Measurements from ENCODE around the gene ETV6.

ETV6 gene

DNA sequence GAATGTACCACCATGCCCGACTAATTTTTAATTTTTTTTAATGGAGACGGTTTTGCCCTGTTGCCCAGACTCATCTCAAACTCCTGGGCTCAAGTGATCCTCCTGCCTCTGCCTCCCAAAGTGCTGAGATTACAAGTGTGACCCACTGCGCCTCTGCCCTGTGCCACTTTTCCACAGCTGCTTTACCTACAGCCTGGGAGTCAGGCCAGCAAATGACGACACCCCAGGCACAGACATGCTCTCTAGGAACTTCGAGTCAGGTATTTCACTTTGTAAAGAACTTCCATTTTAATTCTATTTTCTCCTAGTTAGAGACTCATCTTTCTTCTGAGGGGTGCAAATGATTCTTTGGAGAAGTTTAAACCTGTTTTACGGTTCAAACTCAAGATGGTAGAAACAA lies 89.0 kb downstream of the ETV6 start:
- DNase-seq = no peak

DNA sequence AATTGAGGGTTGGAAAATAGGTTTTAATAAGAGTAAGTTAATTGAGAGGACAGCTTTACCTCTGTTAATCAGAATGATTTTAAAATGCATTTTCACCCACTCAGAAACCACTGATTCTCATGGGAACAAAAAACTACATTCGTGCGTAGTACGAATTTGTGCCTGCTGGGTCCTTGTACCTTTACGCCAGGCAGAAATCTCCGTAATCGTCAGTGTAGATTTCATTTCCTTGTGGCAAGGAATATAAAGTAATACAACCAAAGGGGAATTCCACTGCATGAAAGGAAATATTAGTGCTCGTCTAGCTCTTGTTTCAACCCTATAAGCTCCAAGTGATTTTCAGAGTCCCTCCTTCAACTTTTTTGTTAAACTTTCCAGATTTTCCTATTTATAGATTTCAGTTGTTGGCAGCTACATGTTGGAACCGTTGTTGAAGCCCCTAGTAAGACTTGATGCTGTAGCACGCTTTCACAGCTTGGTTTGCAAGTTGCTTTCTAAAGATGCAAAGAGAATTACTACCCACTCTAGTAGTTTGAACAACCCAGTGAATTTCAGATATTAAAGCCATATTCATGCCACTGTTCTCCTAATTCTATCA lies 90.6 kb downstream of the ETV6 start:
- no peak for DNase-seq

DNA sequence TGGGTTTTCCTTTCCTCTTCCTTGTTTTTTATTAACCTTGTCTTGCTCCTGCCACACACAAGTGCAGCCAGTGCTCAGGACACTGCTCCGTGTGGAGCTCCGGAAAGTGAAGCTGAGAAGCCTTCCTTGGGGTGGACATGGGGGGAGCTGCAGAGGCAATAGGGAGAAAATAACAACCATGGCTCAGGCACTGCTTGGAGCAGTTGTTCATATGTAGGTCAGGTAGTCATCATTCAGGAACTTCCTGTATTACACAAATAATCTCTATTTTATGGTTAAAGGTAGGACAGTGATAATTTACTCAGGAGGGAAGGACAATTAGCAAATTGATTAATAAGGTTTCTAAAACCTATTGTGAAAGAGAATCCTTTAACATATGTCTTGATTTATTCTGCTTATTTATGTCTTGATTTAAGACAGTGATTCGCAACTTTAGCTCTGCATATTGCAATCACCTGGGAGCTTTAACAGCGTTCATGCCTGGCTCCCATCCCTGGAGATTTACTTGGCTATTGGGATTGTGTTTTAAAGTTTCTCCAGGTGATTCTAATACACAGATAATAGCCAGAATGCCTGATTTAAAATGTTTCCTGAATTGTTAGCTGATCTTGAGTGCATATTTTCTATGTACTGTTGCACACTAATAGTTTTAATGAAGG lies 92.1 kb downstream of the ETV6 start:
- DNase-seq = no peak

DNA sequence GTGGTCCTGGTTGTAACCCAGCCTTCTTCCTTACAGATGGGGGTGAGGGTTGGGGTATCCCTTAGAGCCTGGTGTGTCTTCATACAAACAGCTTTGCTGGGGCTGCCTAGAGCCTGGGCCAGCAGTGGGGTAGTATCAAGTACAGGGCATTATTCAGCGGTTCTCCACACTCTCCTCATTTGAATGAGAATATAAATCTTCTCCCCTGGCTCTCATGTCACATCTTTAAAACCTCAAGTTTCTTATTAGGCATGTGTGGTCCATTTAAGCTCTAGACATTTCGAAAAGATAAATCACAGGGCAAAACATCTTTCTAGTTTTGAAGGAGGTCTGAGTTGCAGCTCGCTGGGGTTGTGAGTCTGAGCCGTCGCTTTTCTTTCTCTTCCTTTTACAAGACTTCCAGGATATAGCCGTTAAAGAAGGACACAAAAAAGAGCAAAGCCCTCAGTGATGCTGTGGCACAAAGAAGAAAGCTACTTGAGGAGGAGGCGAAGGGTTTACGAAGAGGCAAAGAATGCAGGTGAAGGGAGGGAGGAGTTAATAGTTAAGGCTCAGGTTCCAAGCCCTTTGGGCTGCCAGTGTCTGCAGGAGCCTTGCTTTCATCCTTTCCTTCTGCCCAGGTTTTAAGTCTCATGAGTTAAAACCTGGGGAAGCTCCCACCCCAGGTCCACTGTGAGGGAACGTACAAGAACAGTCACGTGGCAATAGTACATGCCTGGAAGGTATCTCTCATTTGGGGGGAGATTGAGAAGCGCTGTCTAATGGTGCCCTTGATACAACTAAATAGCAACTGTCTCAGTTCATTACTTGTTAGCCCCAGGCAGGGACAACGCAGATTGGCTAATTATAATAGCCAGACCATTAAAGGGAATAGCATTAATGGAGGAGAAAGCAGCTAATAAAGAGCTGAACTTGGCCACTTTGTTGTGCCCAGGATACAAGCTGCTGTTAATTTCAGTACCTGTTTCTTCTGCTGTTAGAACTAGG lies 94.2 kb downstream of the ETV6 start:
- DNase-seq = no peak

DNA sequence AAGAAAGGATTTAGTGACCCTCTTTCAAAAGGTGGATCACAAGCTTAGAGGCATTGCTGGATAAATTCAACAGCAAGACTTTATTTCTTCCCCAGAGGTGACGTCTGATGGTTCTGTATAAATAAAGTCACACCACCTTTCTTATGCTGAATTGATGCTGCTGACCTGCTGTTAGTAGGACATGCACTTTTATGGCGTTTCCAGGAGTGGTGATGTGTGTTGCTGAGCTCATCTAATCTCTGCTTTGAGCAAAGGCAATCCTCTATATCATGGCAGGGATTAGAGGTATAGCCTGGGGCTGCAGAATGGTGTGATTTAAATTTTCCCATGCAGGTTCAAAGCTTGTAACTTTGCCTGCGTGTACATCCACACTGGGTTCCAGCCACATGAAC lies 94.9 kb downstream of the ETV6 start:
- DNase-seq = no peak

DNA sequence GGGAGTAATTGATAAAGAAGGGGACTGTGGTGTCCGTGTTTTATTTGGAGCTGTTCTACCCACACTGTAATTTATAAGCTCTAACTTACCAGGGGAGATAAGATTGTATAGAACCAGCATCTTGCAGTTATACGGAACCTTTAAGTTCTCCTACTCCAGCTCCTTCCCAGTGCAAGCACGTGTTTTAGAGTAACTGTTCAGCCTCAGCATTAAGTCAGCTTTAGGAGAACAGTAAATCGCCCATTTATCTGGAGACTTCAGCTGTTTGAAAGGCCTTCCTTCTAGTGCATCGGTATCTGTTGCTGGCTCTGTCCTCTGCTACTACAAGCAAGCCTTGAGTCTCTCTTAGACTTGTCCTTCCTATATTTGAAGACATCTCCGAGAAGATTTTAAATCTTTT lies 95.6 kb downstream of the ETV6 start:
- DNase-seq = no peak

DNA sequence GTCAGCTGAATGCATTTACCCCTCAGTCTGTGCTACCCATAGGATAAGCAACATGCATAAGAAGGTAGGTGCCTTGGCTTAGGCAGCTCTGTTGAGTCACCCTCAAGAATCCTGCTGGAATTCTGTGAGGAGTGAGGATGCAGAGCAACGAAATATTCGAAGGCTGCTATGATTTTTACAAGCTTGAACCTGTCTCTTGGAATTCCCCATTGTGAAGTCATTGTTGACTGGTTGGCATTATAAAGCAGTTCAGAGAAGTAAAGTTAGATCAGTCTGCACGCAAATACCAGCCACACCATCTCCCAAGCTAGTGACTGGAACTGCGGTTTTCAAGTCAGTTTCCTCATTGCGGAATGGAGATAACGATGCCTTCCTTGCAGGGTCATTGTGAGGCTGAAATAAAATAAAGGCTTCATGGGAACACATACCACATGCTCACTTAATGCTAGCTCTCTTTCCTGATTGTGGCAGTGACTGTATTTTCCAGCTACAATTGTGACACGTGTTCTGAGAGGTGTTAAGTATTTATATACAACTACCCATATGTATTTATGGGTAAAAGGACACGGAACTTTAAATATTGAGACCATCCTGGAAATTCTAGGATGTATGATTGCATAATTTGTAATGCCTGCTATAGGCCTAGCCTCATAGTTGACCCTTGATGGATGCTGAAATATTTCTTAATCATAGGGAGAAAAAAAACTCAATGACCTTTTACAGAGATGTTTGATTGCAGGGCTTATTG lies 96.7 kb downstream of the ETV6 start:
- DNase-seq = peak in 1 of 51 donors; percentile 13

DNA sequence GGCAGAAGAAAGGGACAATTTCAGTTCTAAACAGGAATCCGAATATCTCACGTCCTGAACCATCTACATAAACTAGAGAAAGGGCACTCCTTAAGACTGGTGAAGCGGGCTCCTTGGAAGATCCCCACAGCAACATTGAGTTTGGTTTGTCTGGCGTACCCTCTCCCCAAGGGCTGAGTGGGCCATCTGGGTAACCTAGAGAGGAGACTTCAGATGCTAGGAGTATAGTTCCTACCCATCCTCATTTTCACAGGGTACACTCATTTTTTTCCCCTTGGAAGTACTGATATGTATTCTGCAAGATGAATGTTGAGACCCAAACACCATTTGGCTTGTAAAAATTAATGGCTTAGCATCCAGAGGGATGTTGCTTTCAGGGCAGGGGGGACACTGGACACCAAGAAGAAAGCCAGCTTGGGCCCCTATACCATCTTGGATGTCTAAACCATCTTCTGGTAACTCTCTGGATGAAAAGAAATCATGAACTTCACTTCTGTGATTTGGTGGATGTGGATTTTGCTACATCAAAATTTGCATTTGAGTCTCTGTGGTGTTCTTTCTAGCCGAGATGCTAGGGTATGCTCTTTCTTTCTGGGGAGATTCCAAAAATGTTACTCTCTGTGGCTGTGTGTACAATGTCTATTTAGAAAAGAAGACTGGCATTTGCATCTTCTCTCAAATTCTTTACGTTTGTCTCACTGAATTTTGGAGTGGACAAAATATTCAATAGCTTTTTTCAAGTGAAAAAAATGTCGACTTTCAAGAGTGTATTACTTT lies 97.7 kb downstream of the ETV6 start:
- no peak for DNase-seq

DNA sequence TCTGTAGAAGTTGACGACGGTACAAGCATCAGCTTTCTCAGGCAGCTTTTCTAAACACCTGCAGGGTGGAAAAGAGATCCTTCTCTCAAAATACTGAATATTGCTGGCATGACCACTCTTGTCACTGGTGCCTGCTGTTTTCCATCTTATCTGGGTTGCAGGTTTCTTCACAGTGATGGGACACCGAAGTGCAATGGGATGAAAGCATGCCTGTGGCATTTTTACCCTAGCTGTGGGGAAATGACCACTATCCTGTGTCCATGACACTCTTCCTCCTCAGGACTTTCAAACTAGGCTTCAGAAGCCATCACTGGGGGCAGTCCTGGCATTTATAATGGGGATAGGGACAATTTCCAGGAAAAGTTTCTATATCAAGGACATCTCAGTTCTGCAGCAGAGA lies 98.5 kb downstream of the ETV6 start:
- no peak for DNase-seq

DNA sequence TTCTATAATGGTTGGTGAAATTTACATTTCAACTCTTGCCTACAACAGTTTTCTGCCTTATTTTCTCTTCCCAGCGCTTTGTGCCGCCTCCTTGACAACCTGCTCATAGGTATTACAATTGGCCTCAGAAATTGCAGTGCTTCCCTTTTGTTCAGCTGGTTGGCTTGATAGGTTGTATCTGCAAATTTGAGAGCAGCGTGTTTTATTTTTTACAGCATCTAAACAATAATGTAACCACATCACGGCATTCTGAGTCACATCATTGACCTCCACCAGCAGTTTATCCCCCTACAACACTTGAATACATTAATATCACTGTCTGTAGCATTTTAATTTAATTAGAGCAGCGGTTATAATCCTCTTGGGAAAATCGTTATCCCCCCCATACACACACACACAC lies 99.4 kb downstream of the ETV6 start:
- DNase-seq = no peak

DNA sequence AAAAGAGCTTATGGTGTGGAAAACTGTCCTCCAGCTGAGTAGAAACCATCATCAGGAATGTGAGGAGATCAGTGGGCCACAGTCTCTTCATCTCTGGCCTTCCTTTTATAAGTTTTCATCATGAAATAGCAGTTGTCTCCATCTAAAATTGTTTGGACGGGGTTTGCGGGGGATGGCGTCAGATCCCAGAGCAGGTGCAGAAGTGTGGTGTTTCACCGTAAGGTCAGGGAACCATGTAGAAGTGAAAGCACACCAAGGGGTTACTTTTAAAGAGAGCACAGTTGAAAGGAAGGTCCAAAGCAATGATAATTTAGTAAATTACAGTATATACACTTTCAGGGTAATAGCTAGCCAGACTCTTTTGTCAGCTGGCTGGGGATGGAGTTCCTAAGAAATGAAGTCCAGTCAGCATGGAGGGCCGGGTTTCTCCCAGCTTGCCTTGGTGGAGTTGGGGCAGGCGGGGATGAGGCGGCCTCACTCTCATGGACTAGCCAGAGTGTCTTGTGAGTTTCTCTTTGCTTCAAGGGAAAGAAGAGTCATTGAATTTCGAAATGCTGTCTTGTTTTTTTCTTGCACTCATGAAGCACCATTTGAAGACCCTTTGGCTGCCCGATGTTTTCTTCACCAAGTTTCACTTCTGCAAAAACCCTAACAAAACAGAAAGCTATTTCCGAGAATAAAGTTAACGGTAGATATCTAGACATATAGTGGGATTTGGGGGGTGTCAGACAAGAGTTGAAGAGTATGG lies 100.6 kb downstream of the ETV6 start:
- peak in 1 of 51 donors; percentile 16 for DNase-seq

DNA sequence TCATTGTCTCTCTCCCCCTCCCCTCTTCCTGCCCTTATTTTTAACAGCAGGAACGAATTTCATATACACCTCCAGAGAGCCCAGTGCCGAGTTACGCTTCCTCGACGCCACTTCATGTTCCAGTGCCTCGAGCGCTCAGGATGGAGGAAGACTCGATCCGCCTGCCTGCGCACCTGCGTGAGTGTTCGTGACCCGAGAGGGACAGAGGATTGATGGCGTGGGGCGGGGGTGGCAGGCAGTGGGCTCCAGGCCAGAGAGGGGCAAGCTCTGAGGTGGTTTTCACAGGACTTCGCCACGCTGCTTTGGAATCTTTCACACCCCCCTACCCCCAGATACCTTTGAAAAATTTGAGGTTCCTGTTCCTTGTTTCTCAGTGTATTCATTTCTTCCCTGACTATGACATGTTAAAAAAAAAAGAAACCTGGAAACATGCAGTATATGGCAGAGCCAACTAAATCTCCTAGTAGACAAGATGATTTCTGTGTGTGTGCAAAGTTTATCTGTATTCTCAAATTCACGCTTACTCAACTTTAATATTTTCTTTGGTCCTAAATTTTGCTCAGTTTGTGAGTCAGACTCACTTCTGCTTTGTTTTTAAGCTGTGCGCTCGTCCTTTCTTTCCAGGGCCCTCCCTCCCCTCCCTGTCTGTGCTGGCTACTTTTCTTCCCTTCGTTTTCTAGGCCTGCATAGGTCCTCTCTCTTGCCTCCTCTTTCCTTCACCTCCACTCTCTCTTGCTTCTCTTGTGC lies 103.1 kb downstream of the ETV6 start:
- DNase-seq = no peak

DNA sequence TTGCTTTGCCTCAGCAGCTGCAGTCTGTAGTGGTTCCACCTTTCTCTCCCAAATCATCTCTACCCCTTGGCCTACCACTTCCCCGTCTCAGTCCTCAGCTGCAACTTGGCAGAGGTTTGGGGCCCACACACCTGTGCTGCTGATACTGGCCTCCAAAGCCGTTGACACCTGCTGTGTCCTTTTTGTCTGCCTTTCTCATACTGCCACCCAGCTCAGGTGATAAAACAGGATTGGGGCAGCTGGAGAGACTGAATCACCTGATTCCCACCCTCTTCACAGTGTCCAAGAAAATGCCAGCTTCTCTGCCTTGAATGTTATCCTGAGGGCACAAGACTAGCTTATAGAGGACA lies 103.7 kb downstream of the ETV6 start:
- DNase-seq = no peak

DNA sequence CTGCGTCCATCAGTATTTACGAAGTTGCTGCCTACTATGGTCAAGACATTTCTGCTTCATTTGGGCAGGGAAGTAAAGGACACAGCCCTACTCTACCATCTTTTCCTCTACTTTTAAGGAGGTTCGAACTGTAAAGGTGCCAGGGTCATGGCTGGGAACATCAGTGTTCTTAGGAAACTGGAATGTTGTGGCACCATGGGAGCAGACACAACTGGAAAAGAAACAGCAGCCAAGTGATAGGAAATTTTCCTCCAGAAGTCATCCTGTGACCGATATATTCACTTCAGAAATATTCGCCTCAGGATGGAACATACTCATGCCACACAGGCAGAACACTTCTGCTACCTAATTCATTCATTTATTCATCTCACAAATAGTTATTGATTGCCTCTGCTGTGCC lies 104.4 kb downstream of the ETV6 start:
- no peak for DNase-seq

DNA sequence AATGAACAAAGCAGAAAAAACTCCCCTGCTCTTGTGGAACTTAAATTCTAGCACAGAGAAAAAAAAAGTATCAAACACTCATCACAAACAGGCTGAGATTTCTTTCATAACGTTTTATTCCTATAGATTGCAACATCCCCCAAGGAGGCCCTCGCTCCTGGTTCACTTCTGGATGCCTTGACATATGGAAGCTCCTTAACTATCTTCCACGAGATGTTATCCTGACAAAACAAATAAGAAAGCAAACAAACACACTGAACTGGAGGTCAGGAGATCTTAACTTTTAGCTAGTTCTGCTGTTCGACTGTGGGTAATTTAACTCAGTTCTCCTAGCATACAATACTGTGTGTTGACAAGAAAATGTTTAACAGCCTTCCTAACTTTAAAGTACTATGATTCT lies 104.8 kb downstream of the ETV6 start:
- no peak for DNase-seq

DNA sequence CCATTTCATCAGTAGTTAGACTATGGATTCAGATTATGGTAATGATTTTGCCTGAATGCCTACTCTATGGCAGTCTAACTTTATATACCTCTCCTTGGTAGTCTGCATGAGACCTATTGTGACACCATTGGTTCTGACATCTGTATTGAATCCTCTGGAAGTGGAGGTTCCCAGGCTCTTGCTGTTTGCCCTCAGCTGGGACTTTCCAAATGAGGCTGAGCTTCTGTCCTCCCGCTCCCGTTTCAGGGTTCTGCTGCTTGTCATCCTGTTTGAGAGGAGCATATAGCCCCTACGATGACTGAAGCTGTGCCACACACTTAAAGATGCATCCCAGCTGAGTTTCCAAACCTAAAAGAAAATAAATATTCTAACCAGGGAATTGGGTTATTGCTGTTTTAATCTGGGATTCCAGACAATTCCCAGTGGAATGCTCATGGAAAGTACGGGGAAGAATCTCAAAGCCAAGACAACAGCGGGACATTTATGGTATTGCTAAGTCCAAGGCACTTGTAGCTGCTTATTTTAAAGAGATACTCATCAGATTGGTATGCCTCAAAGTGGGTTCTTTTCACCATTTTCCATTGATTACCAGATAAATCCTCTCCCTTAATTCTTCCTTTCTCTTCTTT lies 105.9 kb downstream of the ETV6 start:
- DNase-seq = no peak

DNA sequence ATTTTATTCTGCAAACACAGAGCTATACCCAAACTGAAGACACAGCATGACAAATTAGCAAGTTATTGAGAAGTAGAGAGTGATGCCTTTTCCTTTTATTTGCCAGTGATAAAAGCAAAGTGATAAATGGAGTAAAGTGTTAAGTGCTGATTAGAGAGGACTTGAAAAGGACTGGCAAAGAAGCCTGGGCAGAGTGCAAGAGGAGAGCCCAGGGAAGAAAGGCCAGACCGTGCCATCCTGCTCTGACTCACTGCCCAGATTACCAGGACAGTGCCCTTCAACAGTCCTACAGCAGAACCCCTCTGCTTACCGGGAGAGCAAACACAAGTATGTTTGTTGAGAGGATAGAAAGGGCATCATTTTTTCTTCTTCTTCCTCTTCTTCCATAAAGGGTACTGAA lies 106.5 kb downstream of the ETV6 start:
- DNase-seq = peak in 1 of 51 donors; percentile 11

DNA sequence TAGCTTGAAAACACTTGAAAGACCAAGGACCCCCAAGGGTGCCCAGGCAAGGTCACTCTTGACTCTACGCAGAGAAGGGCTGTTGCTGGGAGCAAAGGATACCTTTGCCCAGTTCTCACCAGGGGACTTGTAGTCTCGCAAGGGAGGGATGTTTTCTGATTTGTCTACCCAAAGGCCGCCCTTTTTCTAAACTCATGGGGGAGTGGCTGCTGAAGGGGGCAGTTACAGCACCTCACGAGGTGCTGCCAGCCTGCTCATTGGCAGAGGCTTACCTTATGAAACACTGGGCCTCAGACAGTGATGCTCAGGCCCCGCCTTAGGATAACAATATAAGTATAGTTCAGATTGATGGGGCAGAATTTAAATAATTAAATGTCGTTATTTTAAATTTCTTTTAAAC lies 107.0 kb downstream of the ETV6 start:
- no peak for DNase-seq

DNA sequence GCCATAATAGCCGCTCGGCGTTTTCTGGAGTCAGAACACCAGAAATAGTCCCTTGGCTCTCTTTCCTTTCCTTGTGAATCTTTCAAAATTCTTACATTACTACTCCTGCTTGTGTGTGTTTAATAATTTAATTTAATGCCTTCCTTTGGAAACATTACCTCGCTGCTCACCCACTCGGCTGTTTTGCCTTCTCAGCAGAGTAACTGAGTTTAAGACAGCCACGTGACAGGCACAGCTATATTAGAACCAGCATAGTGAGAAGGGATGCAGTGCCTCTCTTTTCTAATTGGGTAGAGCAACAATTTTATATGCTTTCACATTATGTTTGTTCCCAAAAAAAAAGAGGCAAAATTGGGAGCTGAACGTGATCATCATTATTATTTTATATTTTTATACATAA lies 107.6 kb downstream of the ETV6 start:
- no peak for DNase-seq
